ENCODE results near the gene CIB1. TPM values are rescaled to one million over a fixed set of nuclear protein-coding genes. Genes with fewer than 3 reads are reported as not detected.

Gene CIB1
- polyA plus RNA-seq, 4 donors, result 50.2 to 62.1 (median 52.7) TPM

DNA sequence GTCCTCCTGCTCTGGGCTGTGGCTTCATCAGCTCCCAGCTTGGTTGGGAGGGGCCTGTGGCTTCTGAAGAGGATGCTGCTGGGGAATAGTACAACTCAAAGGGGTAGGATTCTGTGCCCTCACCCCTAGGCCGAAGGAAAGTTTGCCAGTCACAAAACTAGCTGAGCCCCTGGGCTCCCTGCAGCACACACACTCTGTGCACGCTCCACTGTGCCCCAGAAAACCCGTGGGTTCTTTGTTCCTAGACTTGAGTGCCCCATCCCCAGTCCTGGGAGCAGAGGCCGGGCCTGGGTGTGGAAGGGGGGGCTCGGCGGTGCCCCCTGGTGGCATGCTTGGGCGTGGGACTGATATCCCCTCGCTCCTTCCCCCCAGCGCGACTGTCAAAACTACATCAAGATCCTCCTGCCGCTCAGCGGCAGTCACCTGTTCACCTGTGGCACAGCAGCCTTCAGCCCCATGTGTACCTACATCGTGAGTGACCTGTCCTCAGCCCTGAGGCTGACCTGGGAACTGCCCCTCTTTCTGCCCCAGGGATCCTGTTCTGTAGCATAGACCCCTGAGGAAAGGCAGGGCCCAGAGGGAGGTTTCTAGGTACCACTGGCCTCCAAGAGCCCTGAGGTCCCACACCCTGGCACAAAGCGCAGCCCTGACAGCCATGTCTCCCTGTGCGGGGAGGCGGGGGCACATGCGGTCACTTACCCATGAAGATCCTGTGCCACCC, 14.2 kb downstream of the CIB1 start:
- DNase-seq (ENCODE audit: low read depth in 4 of 4, low spot score in 2 of 4), result no peak

DNA sequence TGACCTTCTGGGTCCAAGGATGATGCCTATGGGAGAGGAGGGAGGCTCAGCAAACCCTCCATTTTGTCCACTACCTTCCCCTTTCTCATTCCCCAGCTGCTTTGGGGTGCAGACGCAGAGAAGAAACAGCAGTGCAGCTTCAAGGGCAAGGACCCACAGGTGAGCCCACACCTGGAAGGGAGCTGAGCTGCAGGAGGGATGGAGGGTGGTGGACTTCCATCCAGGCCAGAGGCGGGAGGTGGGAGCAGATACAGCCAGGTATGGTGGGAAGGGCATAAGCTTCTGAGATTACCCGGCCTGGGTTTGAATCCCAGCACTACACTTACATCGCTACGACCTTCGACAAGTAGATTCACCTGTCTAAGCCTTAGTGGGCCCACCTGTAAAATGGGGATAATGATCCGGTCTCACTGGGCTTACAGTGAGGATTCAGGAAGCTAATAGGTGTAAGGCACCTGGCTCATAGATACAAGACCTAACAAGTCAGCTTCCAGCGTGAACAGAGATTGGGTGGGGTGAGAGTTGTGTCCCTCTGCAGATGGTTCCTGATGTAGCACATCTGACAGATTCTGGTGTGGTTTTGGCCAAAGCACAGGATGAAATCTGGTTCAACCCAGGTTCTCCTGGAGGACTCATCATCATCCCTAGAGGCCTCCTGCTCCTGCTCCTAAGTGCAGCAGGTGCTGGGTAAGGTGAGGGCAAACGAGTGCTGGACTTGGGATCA, 15.9 kb downstream of the CIB1 start:
- DNase-seq (ENCODE audit: low read depth in 4 of 4, low spot score in 2 of 4), result no peak

DNA sequence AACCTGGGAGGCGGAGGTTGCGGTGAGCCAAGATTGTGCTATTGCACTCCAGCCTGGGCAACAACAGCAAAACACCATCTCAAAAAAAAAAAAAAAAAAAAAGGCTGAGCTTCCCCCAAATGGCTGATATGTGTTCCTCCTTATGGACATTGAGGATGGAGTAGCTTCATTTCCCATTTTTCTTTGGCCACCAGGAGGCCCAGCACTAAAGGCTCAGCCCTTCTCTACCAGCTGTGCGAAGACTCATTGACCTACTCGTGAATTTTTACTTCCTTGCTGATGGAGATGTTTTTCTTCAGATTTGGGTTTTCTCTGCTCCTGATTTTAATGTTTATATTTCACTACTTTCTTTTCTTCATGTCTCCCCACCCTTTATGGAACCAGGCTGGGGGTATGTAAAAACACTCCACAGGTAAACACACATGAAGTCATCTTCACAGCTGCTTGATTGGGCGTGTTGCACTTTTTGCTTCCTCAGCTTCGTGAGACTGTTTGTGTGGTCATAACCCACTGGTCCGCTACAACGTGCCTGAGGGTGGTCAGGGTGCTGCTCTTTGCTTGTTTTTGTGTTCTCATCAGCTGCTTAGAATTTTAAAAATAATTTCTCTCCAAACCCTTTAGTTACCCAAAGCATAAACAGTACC, 19.1 kb downstream of the CIB1 start:
- DNase-seq (ENCODE audit: low read depth in 4 of 4, low spot score in 2 of 4), result no peak

- DNase-seq (ENCODE audit: low read depth in 4 of 4, low spot score in 2 of 4), result no peak
Measured at GRCh38 chr15:90213818-90214204, 19.9 kb downstream of the CIB1 start.

- no peak for DNase-seq (ENCODE audit: low read depth in 4 of 4, low spot score in 2 of 4)
Measured at GRCh38 chr15:90213122-90213817, 20.5 kb downstream of the CIB1 start.

DNA sequence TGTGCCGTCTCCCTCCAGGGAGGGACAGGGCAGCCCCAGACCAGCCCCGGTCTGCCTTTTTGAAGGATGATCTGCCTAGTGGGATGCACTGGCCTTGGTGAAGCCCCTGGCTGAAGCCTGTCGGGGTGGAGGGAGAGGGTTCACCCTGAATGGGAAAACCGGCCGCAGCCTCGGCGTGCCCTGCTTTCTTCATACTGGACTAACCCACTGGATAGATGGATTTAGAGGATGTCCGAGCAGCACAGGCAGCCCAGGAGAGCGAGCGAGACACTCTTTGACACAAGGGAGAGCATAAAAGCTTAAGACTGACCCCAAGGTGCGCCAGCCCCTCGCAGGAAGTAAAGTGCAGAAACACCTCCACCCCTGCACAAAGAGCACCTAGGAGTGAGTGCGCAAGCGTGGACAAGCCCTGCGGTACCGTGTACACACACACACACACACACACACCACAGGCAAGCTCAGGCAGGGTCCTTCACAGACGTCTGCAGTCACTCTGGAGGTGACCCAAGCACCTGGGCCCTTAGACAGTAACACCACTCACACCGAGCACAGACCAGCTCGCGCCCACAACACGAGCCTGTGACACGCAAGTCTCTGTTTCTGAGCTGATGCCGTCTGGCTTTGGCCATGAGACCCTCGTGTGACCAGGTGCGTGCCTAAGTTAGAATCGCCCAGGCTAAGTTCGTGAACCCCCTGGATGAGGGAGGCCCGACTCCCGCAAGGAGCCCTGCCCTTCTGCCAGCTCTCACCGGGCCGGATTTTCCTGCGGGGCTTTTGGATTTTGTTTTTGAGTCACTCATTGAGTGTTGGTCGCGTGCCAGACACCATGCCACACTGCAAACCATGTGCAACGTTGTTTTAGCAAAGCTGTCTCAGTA, 21.3 kb downstream of the CIB1 start:
- DNase-seq (ENCODE audit: low read depth in 4 of 4, low spot score in 2 of 4), result no peak

DNA sequence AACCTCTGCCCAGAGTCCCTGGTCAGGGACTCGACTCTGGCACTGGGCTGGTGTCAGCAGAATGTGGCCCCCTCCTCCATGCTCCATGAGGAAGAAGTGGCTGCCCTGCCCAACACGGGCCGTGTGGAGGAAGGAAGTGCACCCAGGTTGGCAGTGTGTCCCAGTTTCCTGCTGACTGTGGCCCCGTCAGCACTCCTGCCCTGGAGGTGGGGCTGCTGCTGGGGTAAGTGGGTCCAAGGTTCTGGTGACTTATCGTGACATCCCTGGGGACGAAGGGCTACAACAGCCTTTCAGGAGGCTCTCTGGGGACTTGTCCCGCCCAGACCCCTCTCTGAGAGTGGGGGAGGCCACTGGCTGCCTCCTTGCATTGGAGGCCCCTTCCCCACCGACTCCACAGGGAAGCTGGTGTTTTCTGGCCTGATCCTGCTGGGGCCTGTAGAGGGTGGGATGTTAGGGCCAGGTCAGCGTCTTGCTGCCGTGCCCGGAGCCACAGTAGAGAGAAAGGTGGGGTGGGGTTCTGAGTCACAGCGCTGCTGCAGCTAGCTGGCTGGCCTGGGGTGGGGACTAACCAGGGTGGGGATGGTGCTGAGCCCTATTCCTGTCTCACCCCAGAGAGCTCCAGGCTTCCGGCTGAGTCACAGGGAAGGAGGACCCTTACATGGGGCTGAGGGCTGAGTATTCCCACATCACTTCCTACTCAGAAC, 22.1 kb downstream of the CIB1 start:
- no peak for DNase-seq (ENCODE audit: low read depth in 4 of 4, low spot score in 2 of 4)

DNA sequence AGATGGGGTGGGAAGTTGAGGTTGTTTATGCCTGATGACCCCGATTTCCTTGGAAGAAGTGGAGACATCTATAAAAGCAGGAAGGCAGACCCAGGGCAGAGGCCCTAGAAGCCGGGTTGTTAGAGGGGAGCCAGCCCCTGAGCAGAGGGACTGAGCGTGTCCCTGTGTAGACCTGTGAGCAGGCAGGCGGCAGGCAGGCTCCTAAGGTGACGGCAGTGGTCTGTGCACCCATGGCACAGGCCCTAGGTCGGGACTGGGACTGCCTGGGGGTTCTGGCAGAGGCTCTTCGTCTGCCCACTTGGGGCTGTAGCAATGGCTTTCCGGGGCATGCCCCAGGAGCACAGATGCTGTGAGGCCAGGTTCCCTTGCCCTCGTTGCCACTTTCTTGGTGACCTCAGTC, 22.7 kb downstream of the CIB1 start:
- DNase-seq (ENCODE audit: low read depth in 4 of 4, low spot score in 2 of 4), result no peak

GRCh38 chr15:90210593-90210992, 23.1 kb downstream of the CIB1 start:
- no peak for DNase-seq (ENCODE audit: low read depth in 4 of 4, low spot score in 2 of 4)

- DNase-seq (ENCODE audit: low read depth in 4 of 4, low spot score in 2 of 4), result no peak
Measured at GRCh38 chr15:90209591-90209990, 24.1 kb downstream of the CIB1 start.

- DNase-seq (ENCODE audit: low read depth in 4 of 4, low spot score in 2 of 4), result no peak
Measured at GRCh38 chr15:90208356-90208755, 25.4 kb downstream of the CIB1 start.

- DNase-seq (ENCODE audit: low read depth in 4 of 4, low spot score in 2 of 4), result no peak
Measured at GRCh38 chr15:90207252-90207651, 26.5 kb downstream of the CIB1 start.

DNA sequence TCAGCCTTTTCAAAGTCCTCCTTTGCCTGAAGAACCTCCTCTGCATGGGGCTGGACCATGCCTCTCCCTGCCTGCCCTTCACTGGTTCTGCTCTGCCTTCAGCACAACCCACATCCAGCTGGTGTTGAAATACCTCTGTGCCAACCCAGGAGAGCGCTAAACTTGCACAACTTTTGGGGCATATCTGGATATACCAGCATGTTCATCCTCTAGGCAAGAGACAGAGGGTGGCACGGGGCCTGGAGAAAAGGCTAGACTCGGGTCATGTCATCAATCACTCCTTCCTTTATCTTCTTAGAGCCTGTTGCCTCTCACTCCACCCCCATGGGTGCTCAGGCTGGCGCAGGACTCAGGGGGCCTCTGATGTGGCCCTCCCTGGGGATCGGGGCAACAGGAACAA, 27.9 kb downstream of the CIB1 start:
- DNase-seq (ENCODE audit: low read depth in 4 of 4, low spot score in 2 of 4), result no peak

DNA sequence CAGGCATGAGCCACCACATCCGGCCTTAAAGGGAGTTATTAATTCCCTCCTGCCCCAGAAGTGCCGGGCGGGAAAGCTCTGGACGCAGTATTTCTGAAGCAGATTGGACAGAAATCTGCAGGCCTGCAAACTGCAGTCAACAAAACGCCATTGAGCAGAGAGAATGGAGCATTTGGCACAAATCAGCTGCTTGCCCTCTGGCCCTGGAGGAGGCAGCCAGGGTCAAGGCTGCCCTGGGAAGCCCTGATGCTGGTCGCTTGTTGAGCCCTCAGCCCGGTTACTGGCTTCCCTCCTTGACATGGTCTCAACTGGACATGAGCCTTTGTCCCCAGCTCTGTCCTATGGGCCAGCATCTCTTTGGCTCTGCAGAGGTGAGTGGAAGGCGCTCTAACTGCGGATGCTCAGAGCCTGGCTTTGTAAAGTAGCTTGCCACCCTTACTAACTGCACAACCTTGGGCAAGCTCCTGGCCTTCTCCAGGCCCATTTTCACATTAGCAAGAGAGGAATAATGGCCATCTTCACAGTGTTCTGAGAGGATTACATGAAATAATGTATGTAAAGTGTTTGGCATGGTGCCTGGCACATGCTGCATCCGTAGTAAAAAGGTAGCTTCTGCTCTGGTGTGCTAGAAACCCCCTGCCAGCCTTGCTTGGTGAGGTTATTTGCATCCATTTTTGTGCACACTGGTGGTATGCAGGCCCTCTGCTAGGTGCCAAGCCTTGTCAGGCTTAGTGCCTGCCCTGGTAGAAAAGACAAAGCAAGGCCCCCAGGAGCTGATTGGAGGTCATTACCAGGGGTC, 28.5 kb downstream of the CIB1 start:
- DNase-seq (ENCODE audit: low read depth in 4 of 4, low spot score in 2 of 4), result no peak

GRCh38 chr15:90203922-90204321, 29.8 kb downstream of the CIB1 start:
- no peak for DNase-seq (ENCODE audit: low read depth in 4 of 4, low spot score in 2 of 4)

GRCh38 chr15:90203473-90203872, 30.3 kb downstream of the CIB1 start:
- DNase-seq (ENCODE audit: low read depth in 4 of 4, low spot score in 2 of 4), result no peak

DNA sequence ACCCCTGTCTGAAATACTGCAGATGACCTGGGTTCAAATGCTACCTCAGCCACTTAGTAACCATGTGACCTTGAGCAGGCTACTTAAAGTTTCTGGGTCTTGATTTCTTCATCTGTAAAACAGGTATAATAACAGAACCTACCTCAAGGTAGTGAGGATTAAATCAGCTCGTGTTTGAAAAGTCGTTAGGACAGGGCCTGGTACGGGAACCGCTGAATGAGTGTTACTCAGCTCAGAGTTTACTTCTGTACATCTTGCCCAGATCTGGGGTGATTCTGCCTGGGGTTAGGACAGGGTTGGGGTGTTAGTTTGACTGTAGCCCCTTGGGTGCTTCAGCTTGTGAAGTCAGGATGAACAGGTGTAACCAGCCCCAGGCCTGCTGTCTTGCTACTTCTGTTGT, 30.8 kb downstream of the CIB1 start:
- no peak for DNase-seq (ENCODE audit: low read depth in 4 of 4, low spot score in 2 of 4)

DNA sequence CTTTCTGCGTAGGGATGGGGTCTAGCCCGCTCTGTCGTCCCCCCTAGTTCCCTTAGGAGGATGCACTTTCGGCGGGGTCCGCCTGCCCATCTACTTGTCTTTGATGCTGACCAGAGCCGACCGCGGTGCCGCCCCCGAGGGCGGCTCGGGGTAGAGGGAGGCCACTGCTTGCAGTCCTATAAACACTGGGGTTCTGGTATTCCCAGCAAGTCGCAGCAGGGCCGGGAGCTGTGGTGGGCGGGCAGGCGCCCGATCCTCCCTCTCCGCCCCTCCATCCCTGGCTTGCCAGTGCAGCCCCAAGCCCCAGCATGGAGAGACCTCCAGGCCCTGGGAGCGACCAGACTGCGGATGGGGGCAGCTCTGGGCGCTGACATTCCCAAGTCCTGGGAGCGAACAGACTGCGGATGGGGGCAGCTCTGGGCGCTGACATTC, 31.8 kb downstream of the CIB1 start:
- DNase-seq (ENCODE audit: low read depth in 4 of 4, low spot score in 2 of 4), result no peak

Measured in left renal cortex interstitium (tissue), 4 donors.